GM12878 (cell line): ENCODE data around the gene GZMM. TPM values are rescaled to one million over a fixed set of nuclear protein-coding genes. Genes with fewer than 3 reads are reported as not detected.

Experiments
- CHD2 ChIP-seq: IDR thresholded peaks from 2 replicates; pipeline ENCODE4 v1.6.1; 2011; ENCODE audit warnings: low read depth, low read length, improper control_type of control experiment, borderline replicate concordance
- EP300 ChIP-seq, 2 experiments: fragments of 150-350 bp in 1 of 2; IDR thresholded peaks; 2 replicates each; pipeline ENCODE4 v1.6.1; 2011 to 2012; ENCODE audit warnings: low read depth in 2 of 2, low read length in 2 of 2, borderline replicate concordance in 1 of 2, improper control_type of control experiment in 1 of 2, inconsistent platforms in 1 of 2; ENCODE audit not compliant: control insufficient read depth in 1 of 2
- FOS ChIP-seq: IDR thresholded peaks from 3 replicates; pipeline ENCODE4 v1.6.1; 2011; ENCODE audit warnings: borderline replicate concordance; ENCODE audit not compliant: insufficient read length; ENCODE audit errors: extremely low read depth
- FOXM1 ChIP-seq: IDR thresholded peaks from 2 replicates; pipeline ENCODE4 v1.6.1; 2012; ENCODE audit warnings: low read depth, mild to moderate bottlenecking, inconsistent platforms, low read length, moderate library complexity
- GABPA ChIP-seq: IDR thresholded peaks from 2 replicates; pipeline ENCODE4 v1.6.1; 2014; ENCODE audit warnings: antibody characterized with exemption, low read depth, mild to moderate bottlenecking, inconsistent platforms
- HCFC1 ChIP-seq: fragments of 150-350 bp; IDR thresholded peaks from 2 replicates; pipeline ENCODE4 v1.6.1; 2014; ENCODE audit warnings: low read length
- IKZF1 ChIP-seq: fragments of 450-650 bp; conservative IDR thresholded peaks from 2 replicates; pipeline ENCODE4 v1.6.1; 2017; ENCODE audit warnings: antibody characterized with exemption, mild to moderate bottlenecking
- IRF3 ChIP-seq: fragments of 450-650 bp; IDR thresholded peaks from 2 replicates; pipeline ENCODE4 v1.6.1; 2014; ENCODE audit warnings: mild to moderate bottlenecking
- MTA2 ChIP-seq: fragments of 450-650 bp; IDR thresholded peaks from 2 replicates; pipeline ENCODE4 v1.6.1; 2016; ENCODE audit warnings: low read depth, mild to moderate bottlenecking, moderate library complexity
- PBX3 ChIP-seq: IDR thresholded peaks from 2 replicates; pipeline ENCODE4 v1.6.1; 2011; ENCODE audit warnings: mild to moderate bottlenecking, low read depth, low read length, moderate library complexity; ENCODE audit not compliant: insufficient replicate concordance
- RBBP5 ChIP-seq: fragments of 200-600 bp; sonication (generic); conservative IDR thresholded peaks from 2 replicates; pipeline ENCODE4 v1.6.1; 2016
- RELA ChIP-seq: fragments of 450-650 bp; IDR thresholded peaks from 2 replicates; pipeline ENCODE4 v1.8.0; 2014; ENCODE audit warnings: borderline replicate concordance; ENCODE audit not compliant: partially characterized antibody
- RUNX3 ChIP-seq: IDR thresholded peaks from 2 replicates; pipeline ENCODE4 v1.6.1; 2012; ENCODE audit warnings: low read length, inconsistent platforms
- STAT1 ChIP-seq: fragments of 450-650 bp; conservative IDR thresholded peaks from 2 replicates; pipeline ENCODE4 v1.6.1; 2014; ENCODE audit warnings: antibody characterized with exemption, mild to moderate bottlenecking
- STAT3 ChIP-seq: IDR thresholded peaks from 2 replicates; pipeline ENCODE4 v1.6.1; 2011; ENCODE audit warnings: low read depth, low read length, improper control_type of control experiment
- SUZ12 ChIP-seq: fragments of 200-600 bp; sonication (generic); IDR thresholded peaks from one replicate; pipeline ENCODE4 v1.6.1; 2018; ENCODE audit warnings: antibody characterized with exemption, mild to moderate bottlenecking; ENCODE audit not compliant: unreplicated experiment
- TBL1XR1 ChIP-seq: IDR thresholded peaks from 2 replicates; pipeline ENCODE4 v1.6.1; 2012; ENCODE audit warnings: low read depth, low read length, improper control_type of control experiment
- TCF12 ChIP-seq: IDR thresholded peaks from 2 replicates; pipeline ENCODE4 v1.6.1; 2011; ENCODE audit warnings: low read depth, mild to moderate bottlenecking, low read length
- TCF3 ChIP-seq: IDR thresholded peaks from 2 replicates; pipeline ENCODE4 v1.6.1; 2012; ENCODE audit warnings: low read depth, mild to moderate bottlenecking, low read length, borderline replicate concordance; ENCODE audit not compliant: insufficient read depth
- ZBTB11 ChIP-seq: fragments of 450-650 bp; formaldehyde crosslinking; IDR thresholded peaks from 2 replicates; pipeline ENCODE4 v1.5.0; 2022; ENCODE audit warnings: mild to moderate bottlenecking, missing genetic modification characterization
- ZNF207 ChIP-seq: fragments of 450-650 bp; IDR thresholded peaks from 2 replicates; pipeline ENCODE4 v1.6.1; 2014; ENCODE audit warnings: antibody characterized with exemption, mild to moderate bottlenecking, borderline replicate concordance
- polyA plus RNA-seq, 11 experiments: library from polyadenylated mRNA; depleted of rRNA in 4 of 11; unstranded in 6 of 11; stranded (reverse) in 5 of 11; fragments of >200 nt; fragmentation: Nextera tagmentation in 4 of 11; fragmentation: Illumina TruSeq in 1 of 11; extraction: Ambion mirVana in 4 of 11; extraction: Trizol in 1 of 11; gene quantifications; 1 replicate in 1 of 11; 2 replicates in 10 of 11; pipeline versions ENCODE4 v1.2.1 to v1.2.3, GENCODE V29; 2011 to 2016; ENCODE audit warnings: inconsistent platforms in 2 of 11, missing spikeins in 2 of 11, low read depth in 1 of 11
- total RNA-seq, 4 experiments: library from RNA; depleted of rRNA in 3 of 4; stranded (reverse); fragments of >200 nt in 3 of 4; fragmentation: Illumina TruSeq in 1 of 4; extraction: Trizol in 1 of 4; gene quantifications; 2 replicates each; pipeline versions ENCODE4 v1.2.1 to v1.2.3, GENCODE V29; 2013 to 2021
- TF ChIP-seq, protein P1 (sequence below): fragments of 450-650 bp; IDR thresholded peaks from 2 replicates; pipeline ENCODE4 v1.6.1; 2016; ENCODE audit warnings: mild to moderate bottlenecking

Gene GZMM
- total and polyA plus RNA-seq, 10 of the 15 experiments (the other 5 are each of a cell fraction or from before 2014, with no cell fraction given): 0.09 to 0.48 (median 0.23) TPM; not detected in 7

GRCh38 chr19:507286-508203 lies 36.3 kb upstream of the GZMM start, which contains the start of gene TPGS1 (continued):
- TF ChIP-seq RELA: no peak
- TF ChIP-seq HCFC1: peak; percentile 96
- peak; percentile 96 for TF ChIP-seq GABPA
- TF ChIP-seq ZBTB11: peak; percentile 2; the same call in 1 of the 2 replicates
- TF ChIP-seq ZNF207: peak; percentile 61; the same call in 1 of the 2 replicates
- TF ChIP-seq EP300 (IDR thresholded peaks at IDR 0.05; ENCODE audit: borderline replicate concordance in 1 of 2, control insufficient read depth in 1 of 2, low read depth in 2 of 2, low read length in 2 of 2): no peak
- TF ChIP-seq, protein P1, sequence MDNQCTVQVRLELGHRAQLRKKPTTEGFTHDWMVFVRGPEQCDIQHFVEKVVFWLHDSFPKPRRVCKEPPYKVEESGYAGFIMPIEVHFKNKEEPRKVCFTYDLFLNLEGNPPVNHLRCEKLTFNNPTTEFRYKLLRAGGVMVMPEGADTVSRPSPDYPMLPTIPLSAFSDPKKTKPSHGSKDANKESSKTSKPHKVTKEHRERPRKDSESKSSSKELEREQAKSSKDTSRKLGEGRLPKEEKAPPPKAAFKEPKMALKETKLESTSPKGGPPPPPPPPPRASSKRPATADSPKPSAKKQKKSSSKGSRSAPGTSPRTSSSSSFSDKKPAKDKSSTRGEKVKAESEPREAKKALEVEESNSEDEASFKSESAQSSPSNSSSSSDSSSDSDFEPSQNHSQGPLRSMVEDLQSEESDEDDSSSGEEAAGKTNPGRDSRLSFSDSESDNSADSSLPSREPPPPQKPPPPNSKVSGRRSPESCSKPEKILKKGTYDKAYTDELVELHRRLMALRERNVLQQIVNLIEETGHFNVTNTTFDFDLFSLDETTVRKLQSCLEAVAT: peak; percentile 95
- peak; percentile 2 for TF ChIP-seq PBX3
- no peak; the same call in 1 of the 2 replicates for TF ChIP-seq CHD2
- 0 out of 2 replicates have a peak, but pooled peaks have one; percentile 43 for TF ChIP-seq IRF3
- TF ChIP-seq STAT1: no peak
- TF ChIP-seq MTA2: no peak
- no peak for TF ChIP-seq STAT3
- no peak for TF ChIP-seq TBL1XR1
- no peak for TF ChIP-seq RBBP5
- no peak for TF ChIP-seq FOS
- no peak for TF ChIP-seq SUZ12
- no peak for TF ChIP-seq FOXM1
- 0 out of 2 replicates have a peak, but pooled peaks have one; percentile 4 for TF ChIP-seq TCF12
- 0 out of 2 replicates have a peak, but pooled peaks have one; percentile 28 for TF ChIP-seq RUNX3
- TF ChIP-seq IKZF1: peak; percentile 98
- 0 out of 2 replicates have a peak, but pooled peaks have one; percentile 3 for TF ChIP-seq TCF3
